Tibial nerve (tissue), 4 donors: ENCODE results near the gene NKAIN2. TPM values are rescaled to one million over a fixed set of nuclear protein-coding genes. Genes with fewer than 3 reads are reported as not detected.

ENCODE experiments used
- DNase-seq, 2 donors: peaks; one replicate each; pipeline ENCODE4 v3.0.0-alpha.2; 2019; ENCODE audit warnings: low spot score in 2 of 2
- H3K27ac ChIP-seq, 4 donors: fragments of 200-600 bp; sonication (generic) in 3 of 4; one replicate each; pipeline ENCODE4 v1.5.1; 2017 to 2019; ENCODE audit warnings: mild to moderate bottlenecking in 1 of 4
- H3K27me3 ChIP-seq, 2 donors: fragments of 200-600 bp; sonication (generic) in 1 of 2; one replicate each; pipeline versions ENCODE4 v1.5.1 to v1.6.0; 2017 to 2019
- H3K36me3 ChIP-seq, 3 donors: fragments of 200-600 bp; sonication (generic); one replicate each; pipeline ENCODE4 v1.5.1; 2018 to 2019
- H3K4me1 ChIP-seq, 4 donors: fragments of 200-600 bp; sonication (generic) in 3 of 4; one replicate each; pipeline ENCODE4 v1.5.1; 2017 to 2019
- H3K4me3 ChIP-seq, 4 donors: fragments of 200-600 bp; sonication (generic) in 3 of 4; one replicate each; pipeline ENCODE4 v1.5.1; 2017 to 2019; ENCODE audit warnings: mild to moderate bottlenecking in 1 of 4, moderate library complexity in 1 of 4
- H3K9me3 ChIP-seq, 4 donors: fragments of 200-600 bp; sonication (generic) in 3 of 4; one replicate each; pipeline ENCODE4 v1.5.1; 2017 to 2019
- EP300 ChIP-seq, 2 donors: sonication (generic); formaldehyde crosslinking; IDR thresholded peaks; one replicate each; pipeline ENCODE4 v1.6.1; 2017; ENCODE audit warnings: antibody characterized with exemption in 2 of 2, mild to moderate bottlenecking in 1 of 2
- POLR2A ChIP-seq, 2 donors: fragments of 450-650 bp; IDR thresholded peaks; one replicate each; pipeline ENCODE4 v1.6.1; 2017; ENCODE audit warnings: antibody characterized with exemption in 2 of 2, mild to moderate bottlenecking in 2 of 2, moderate library complexity in 2 of 2
- WGBS, 2 donors: methylation state at CpG; one replicate each; pipeline ENCODE4 v1.1.5; 2018; 5-methylcytosine and 5-hydroxymethylcytosine counted together
- total RNA-seq, 4 donors: library from RNA; depleted of rRNA; stranded (reverse); fragments of >200 nt; gene quantifications; one replicate each; pipeline ENCODE4 v1.1.0, GENCODE V29; 2016
- TF ChIP-seq, protein P1 (sequence below), 5 experiments: fragments of 200-600 bp in 3 of 5; fragments of 450-650 bp in 2 of 5; sonication (generic) in 3 of 5; IDR thresholded peaks; one replicate each; pipeline ENCODE4 v1.5.1; 2016 to 2019; ENCODE audit warnings: antibody characterized with exemption in 5 of 5, mild to moderate bottlenecking in 3 of 5, moderate library complexity in 2 of 5

NKAIN2 gene
- total RNA-seq, 4 donors from 2014 or later = 8.1 to 20.8 (median 15.2) TPM

DNA sequence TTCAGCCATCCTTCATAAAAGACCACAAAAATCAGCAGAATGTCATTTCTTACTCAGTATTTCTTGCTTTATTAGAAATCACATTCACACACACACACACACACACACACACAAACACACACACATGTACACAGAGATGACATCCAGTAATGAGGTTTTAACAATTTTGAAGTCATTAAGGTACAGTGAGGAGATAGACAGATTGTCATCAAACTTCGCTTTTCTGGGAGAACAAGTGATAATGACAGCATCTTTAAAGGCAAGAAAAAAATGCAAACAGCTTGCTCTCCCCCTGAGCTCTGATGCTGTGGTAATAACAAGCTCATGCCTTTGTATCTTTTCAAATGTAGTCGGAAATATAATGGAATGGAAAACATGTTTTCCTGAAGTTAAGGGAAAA, 974.2 kb downstream of the NKAIN2 start:
- H3K9me3 ChIP-seq = no peaks in the 10 kb centered on the region
- DNase-seq = no peak
- H3K4me1 ChIP-seq = peaks cover 0 to 5% (median 0%) of the 10 kb centered on the region in 4 donors
- no peak overlapping the region for H3K27ac ChIP-seq
- H3K27me3 ChIP-seq = no peaks in the 10 kb centered on the region
- 81 to 84% methylated on average over 2 of the region's 2 CpGs for WGBS, 2 donors
- no peaks in the 10 kb centered on the region for H3K36me3 ChIP-seq
- TF ChIP-seq, protein P1, sequence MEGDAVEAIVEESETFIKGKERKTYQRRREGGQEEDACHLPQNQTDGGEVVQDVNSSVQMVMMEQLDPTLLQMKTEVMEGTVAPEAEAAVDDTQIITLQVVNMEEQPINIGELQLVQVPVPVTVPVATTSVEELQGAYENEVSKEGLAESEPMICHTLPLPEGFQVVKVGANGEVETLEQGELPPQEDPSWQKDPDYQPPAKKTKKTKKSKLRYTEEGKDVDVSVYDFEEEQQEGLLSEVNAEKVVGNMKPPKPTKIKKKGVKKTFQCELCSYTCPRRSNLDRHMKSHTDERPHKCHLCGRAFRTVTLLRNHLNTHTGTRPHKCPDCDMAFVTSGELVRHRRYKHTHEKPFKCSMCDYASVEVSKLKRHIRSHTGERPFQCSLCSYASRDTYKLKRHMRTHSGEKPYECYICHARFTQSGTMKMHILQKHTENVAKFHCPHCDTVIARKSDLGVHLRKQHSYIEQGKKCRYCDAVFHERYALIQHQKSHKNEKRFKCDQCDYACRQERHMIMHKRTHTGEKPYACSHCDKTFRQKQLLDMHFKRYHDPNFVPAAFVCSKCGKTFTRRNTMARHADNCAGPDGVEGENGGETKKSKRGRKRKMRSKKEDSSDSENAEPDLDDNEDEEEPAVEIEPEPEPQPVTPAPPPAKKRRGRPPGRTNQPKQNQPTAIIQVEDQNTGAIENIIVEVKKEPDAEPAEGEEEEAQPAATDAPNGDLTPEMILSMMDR (IDR thresholded peaks at IDR 0.05) = no peak
- TF ChIP-seq EP300 (IDR thresholded peaks at IDR 0.05) = no peak
- TF ChIP-seq POLR2A (IDR thresholded peaks at IDR 0.05) = no peak
- H3K4me3 ChIP-seq = no peak overlapping the region

DNA sequence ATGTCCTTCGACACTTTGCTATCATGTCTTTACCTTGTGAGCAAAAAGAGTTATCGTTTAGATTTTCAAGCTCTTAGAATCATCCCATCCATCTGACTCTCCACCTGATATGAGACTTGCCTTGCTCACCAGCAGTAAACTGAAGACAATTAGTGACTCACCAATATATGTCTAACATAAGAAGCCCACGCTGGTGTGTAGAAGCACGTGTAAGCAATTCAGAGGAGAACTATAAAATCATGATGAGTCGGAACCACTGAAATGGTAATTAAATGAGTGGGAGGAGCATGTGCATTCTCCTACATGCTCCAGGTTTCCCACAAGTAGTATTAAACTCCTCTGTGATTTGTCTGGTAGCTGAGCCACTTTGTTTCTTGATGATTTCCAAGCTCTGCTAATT, 977.0 kb downstream of the NKAIN2 start:
- 74 to 77% methylated on average over 5 of the region's 5 CpGs for WGBS, 2 donors
- TF ChIP-seq, protein P1 (IDR thresholded peaks at IDR 0.05) = no peak
- no peak for TF ChIP-seq POLR2A (IDR thresholded peaks at IDR 0.05)
- TF ChIP-seq EP300 (IDR thresholded peaks at IDR 0.05) = no peak
- Histone ChIP-seq H3K4me3 (no peak overlapping the region), H3K27ac (no peak overlapping the region), H3K27me3 (no peaks in the 10 kb centered on the region), H3K9me3 (no peaks in the 10 kb centered on the region), H3K36me3 (no peaks in the 10 kb centered on the region), H3K4me1 (no peaks in the 10 kb centered on the region)
- DNase-seq = no peak

DNA sequence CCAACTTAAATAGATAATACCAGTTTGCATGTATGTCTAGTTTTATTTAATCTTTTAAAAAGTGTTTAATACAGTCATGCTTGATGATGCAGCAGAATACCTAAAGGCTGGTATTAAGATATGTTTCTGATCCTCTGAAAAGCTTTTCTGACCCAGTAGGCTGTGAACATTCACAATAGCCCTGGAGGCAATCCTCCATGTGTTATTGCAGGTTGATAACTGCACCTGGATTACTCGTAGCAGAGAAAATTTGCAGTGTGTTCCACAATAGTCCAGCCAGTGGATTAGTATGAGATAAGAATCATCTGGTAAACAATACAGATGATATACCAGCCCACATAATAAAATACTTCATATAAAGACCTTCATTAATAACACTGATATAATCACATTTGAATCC, 979.7 kb downstream of the NKAIN2 start:
- no peak overlapping the region for H3K4me3 ChIP-seq
- DNase-seq = no peak
- no peaks in the 10 kb centered on the region for H3K9me3 ChIP-seq
- no peak overlapping the region for H3K27ac ChIP-seq
- TF ChIP-seq, protein P1 (IDR thresholded peaks at IDR 0.05) = no peak
- TF ChIP-seq POLR2A (IDR thresholded peaks at IDR 0.05) (no peak), EP300 (IDR thresholded peaks at IDR 0.05) (no peak)
- no peaks in the 10 kb centered on the region for H3K36me3 ChIP-seq
- H3K4me1 ChIP-seq = no peaks in the 10 kb centered on the region
- WGBS, 2 donors = 93 to 95% methylated on average over 1 of the region's 1 CpG
- H3K27me3 ChIP-seq = no peaks in the 10 kb centered on the region

DNA sequence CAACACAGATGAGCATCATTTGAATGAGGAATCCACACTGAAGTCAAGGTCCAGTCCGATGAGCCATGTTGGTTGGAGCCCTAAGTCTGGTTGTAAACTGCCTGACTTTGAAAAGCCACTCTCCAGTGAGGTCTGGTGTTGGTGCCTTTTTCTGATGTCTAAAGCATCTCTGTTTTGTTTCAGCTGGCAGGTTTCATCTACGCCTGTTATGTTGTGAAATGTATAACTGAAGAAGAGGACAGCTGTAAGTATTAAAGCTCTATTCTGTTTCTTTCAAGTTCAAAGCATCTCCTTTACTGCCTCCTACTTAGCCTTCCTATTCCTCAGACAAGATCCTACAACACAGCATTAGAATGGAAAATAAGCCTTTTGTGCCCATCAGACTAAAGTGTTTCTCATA, 987.5 kb downstream of the NKAIN2 start:
- DNase-seq = no peak
- no peaks in the 10 kb centered on the region for H3K27me3 ChIP-seq
- no peaks in the 10 kb centered on the region for H3K9me3 ChIP-seq
- no peak overlapping the region for H3K4me3 ChIP-seq
- WGBS, 2 donors = 71 to 82% methylated on average over 2 of the region's 2 CpGs
- H3K4me1 ChIP-seq = no peaks in the 10 kb centered on the region
- H3K36me3 ChIP-seq = no peaks in the 10 kb centered on the region
- TF ChIP-seq EP300 (IDR thresholded peaks at IDR 0.05) = no peak
- no peak overlapping the region for H3K27ac ChIP-seq

DNA sequence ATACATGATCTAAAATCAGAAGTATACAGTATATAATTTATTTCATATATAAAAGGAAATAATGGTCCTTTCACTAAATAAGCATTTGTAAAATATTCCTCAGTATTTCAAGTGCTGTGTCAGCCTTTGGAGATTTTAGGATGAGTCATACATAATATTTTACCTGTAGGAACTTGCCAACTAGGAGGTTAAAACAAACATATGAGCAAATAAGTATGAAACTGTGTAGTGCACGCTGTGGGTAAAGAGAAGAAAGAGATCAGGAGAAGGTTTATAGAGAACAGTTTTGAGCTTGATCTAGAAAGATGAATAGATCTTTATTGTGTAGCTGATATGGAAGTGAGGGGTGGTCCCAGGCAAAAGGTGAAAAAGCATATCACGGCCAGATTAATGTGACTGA, 988.7 kb downstream of the NKAIN2 start:
- Histone ChIP-seq H3K27ac (no peak overlapping the region), H3K9me3 (no peaks in the 10 kb centered on the region), H3K27me3 (no peaks in the 10 kb centered on the region), H3K4me3 (no peak overlapping the region), H3K4me1 (no peaks in the 10 kb centered on the region), H3K36me3 (no peaks in the 10 kb centered on the region)
- TF ChIP-seq POLR2A (IDR thresholded peaks at IDR 0.05) = no peak
- TF ChIP-seq EP300 (IDR thresholded peaks at IDR 0.05) = no peak
- TF ChIP-seq, protein P1 (IDR thresholded peaks at IDR 0.05) = no peak
- DNase-seq = no peak
- WGBS, 2 donors = 87 to 90% methylated on average over 2 of the region's 2 CpGs

DNA sequence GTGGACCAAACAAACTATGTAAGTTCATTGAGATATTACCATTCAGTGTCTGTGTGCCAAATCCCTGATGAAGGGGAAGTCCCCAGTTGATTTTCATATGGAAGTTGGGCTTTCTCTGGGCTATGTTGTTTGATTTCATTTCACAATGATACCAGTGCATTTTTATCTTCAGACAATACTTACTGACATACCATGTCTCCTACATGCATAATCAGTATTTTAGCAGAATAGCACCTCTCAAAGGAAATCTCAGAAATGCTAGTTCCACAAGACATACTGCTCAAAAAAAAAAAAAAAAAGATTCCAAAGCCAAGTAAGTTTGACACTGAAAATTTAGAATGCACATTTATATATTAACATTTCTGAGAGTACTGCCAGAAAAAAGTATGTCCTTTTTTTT, 989.7 kb downstream of the NKAIN2 start:
- Histone ChIP-seq H3K27me3 (no peaks in the 10 kb centered on the region), H3K4me3 (no peak overlapping the region), H3K4me1 (no peaks in the 10 kb centered on the region), H3K36me3 (no peaks in the 10 kb centered on the region), H3K27ac (no peak overlapping the region), H3K9me3 (no peaks in the 10 kb centered on the region)
- DNase-seq = no peak
- TF ChIP-seq POLR2A (IDR thresholded peaks at IDR 0.05) (no peak), EP300 (IDR thresholded peaks at IDR 0.05) (no peak)
- TF ChIP-seq, protein P1 (IDR thresholded peaks at IDR 0.05) = no peak
